Osteocyte (in vitro differentiated cells): Measurements from ENCODE around the gene PLEKHA1. TPM values are rescaled to one million over a fixed set of nuclear protein-coding genes. Genes with fewer than 3 reads are reported as not detected.
A peak's percentile ranks its signal among the peaks of the same experiment; 100 is the strongest.

ENCODE experiments used
- DNase-seq: peaks from one replicate; pipeline ENCODE4 v3.0.0; 2021; ENCODE audit warnings: mixed read lengths; ENCODE audit not compliant: unreplicated experiment; ENCODE audit errors: extremely low spot score
- H3K27ac Mint-ChIP-seq: one replicate; pipeline ENCODE4 v1.8.0; 2021; ENCODE audit warnings: mild to moderate bottlenecking, mixed read lengths; ENCODE audit not compliant: unreplicated experiment
- H3K27me3 Mint-ChIP-seq: one replicate; pipeline ENCODE4 v1.8.0; 2021; ENCODE audit warnings: mixed read lengths; ENCODE audit not compliant: unreplicated experiment
- H3K36me3 Mint-ChIP-seq: one replicate; pipeline ENCODE4 v1.8.0; 2021; ENCODE audit warnings: mixed read lengths; ENCODE audit not compliant: unreplicated experiment
- H3K4me1 Mint-ChIP-seq: one replicate; pipeline ENCODE4 v1.8.0; 2021; ENCODE audit warnings: mixed read lengths; ENCODE audit not compliant: unreplicated experiment
- H3K4me3 Mint-ChIP-seq: one replicate; pipeline ENCODE4 v1.8.0; 2021; ENCODE audit warnings: mild to moderate bottlenecking, moderate library complexity, mixed read lengths; ENCODE audit not compliant: unreplicated experiment
- H3K9me3 Mint-ChIP-seq: one replicate; pipeline ENCODE4 v1.8.0; 2021; ENCODE audit warnings: mixed read lengths; ENCODE audit not compliant: unreplicated experiment
- CTCF ChIP-seq: fragments of 200-600 bp; sonication (generic); IDR thresholded peaks from 2 replicates; pipeline ENCODE4 v1.5.0; 2021; ENCODE audit warnings: antibody characterized with exemption, mild to moderate bottlenecking, moderate library complexity
- total RNA-seq: library from RNA; stranded (reverse); gene quantifications from 2 replicates; pipeline ENCODE4 v1.2.1, GENCODE V29; 2021

PLEKHA1 gene
- total RNA-seq, 1 donor from 2014 or later, result 62.8 TPM

DNA sequence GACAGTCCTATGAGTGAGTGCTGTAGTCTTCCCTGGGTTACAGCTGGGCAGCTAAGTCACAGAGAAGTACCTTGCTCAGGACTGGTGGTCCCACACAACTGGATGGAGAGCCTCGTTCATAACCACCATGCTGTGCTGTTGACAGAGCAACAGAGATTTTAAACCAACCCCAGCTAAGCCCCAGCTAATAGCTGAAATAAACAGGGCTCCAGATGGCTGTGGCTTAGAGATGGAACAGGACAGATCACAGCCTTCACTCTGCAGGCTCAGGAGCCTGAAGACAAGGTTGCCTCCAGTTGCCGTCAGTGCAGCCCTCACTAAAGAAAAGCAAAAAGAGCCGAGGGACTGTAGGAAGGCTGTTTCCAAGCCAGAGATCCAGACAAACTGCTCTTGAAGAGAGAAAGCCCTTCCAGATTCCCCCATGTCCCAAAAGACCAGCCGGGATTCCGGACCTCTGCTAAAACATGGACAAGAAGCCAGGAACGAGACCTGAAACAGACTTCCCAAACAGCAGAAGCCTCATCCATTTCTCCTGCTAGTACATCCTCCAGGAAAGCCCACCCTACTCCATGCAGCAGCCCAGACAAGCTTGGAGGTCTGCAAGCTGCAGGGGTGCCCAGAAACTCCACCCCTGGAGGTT lies 91.0 kb downstream of the PLEKHA1 start:
- Mint-ChIP-seq H3K27me3 (no peaks in the 10 kb centered on the region), H3K9me3 (no peaks in the 10 kb centered on the region), H3K36me3 (peaks cover 27% of the 10 kb centered on the region), H3K27ac (peak overlapping the region; percentile 32), H3K4me1 (peaks cover 82% of the 10 kb centered on the region), H3K4me3 (peak overlapping the region; percentile 90)
- DNase-seq, result no peak
- no peak for TF ChIP-seq CTCF

GRCh38 chr10:122466951-122467381 lies 92.5 kb downstream of the PLEKHA1 start:
- Mint-ChIP-seq H3K9me3 (no peaks in the 10 kb centered on the region), H3K27ac (peak overlapping the region; percentile 95), H3K27me3 (no peaks in the 10 kb centered on the region), H3K4me1 (peaks cover 93% of the 10 kb centered on the region), H3K36me3 (peaks cover 31% of the 10 kb centered on the region), H3K4me3 (no peak overlapping the region)
- no peak for TF ChIP-seq CTCF
- DNase-seq, result no peak

GRCh38 chr10:122467701-122468100 lies 93.2 kb downstream of the PLEKHA1 start:
- Mint-ChIP-seq H3K9me3 (no peaks in the 10 kb centered on the region), H3K27ac (peak overlapping the region; percentile 95), H3K27me3 (no peaks in the 10 kb centered on the region)

DNA sequence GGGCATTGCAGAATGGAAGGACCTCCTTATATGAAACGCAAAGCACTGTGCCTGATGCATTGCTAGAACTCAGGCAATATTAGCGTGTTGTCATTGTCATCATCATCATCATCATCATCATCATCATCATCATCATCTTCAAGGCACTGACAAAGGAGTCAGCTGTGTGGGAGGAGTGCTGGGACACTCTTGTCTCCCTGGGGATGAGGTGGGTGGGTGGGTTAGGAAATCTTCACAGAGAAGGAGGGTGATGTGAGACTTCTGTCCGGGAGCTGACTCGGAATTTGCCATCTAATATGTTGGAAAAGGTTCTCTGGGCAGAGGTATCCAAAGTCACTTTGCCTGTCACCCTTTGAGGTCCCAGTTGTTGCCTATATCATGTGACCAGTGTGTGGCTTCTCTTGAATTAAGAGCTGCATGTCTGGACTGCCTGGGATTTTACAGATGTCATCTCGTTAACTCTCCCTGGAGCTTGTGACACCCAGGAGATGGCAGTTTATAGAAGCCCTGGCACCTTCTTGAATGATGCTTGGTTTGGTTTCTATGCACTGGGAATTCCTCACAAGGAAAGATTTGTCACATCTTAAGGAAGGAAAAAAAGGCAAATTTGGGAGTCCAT lies 93.9 kb downstream of the PLEKHA1 start:
- no peaks in the 10 kb centered on the region for H3K27me3 Mint-ChIP-seq
- H3K4me1 Mint-ChIP-seq, result peaks cover 95% of the 10 kb centered on the region
- H3K4me3 Mint-ChIP-seq, result peak overlapping the region; percentile 55
- peak overlapping the region; percentile 95 for H3K27ac Mint-ChIP-seq
- DNase-seq, result no peak
- TF ChIP-seq CTCF, result no peak
- H3K9me3 Mint-ChIP-seq, result no peaks in the 10 kb centered on the region
- H3K36me3 Mint-ChIP-seq, result peaks cover 34% of the 10 kb centered on the region

More at GRCh38 chr10:122467701-122468100, 93.2 kb downstream of the PLEKHA1 start:
- no peak for DNase-seq
- Mint-ChIP-seq H3K4me3 (peak overlapping the region; percentile 18), H3K36me3 (peaks cover 34% of the 10 kb centered on the region), H3K4me1 (peaks cover 96% of the 10 kb centered on the region)
- TF ChIP-seq CTCF, result no peak
